ENCODE data around the gene DEPDC5. TPM values are rescaled to one million over a fixed set of nuclear protein-coding genes. Genes with fewer than 3 reads are reported as not detected.

Gene DEPDC5
- total and polyA plus RNA-seq, 2 donors (not counting 1 experiment from before 2014, with no cell fraction given) = 35.5 to 124 TPM

GRCh38 chr22:31923136-31923535 is 169.3 kb downstream of the DEPDC5 start:
- Histone ChIP-seq H3K9me3 (ENCODE audit: control extremely low read depth in 1 of 3, control insufficient read depth in 2 of 3, insufficient read depth in 1 of 3, low read length in 2 of 3) (no peaks in the 10 kb centered on the region), H3K9ac (ENCODE audit: low read length) (no peak overlapping the region), H3K4me2 (replicated peaks; ENCODE audit: low read depth, low read length, poor library complexity, severe bottlenecking) (no peak overlapping the region), H3K79me2 (ENCODE audit: control insufficient read depth, insufficient read depth, low read length) (no peaks in the 10 kb centered on the region), H4K20me1 (ENCODE audit: control insufficient read depth, insufficient read depth, low read length, poor library complexity, severe bottlenecking) (no peaks in the 10 kb centered on the region), H3K36me3 (replicated peaks in 1 of 2; ENCODE audit: control extremely low read depth in 1 of 2, control insufficient read depth in 1 of 2, extremely low read depth in 1 of 2, insufficient read depth in 2 of 2, low read length in 1 of 2) (no peaks in the 10 kb centered on the region), H3K27ac (ENCODE audit: low read length in 2 of 2) (no peak overlapping the region), H3K4me3 (ENCODE audit: control extremely low read depth in 1 of 5, extremely low read depth in 1 of 5, insufficient read depth in 1 of 5, low read depth in 2 of 5, low read length in 4 of 5) (no peak overlapping the region), H2AFZ (ENCODE audit: insufficient read depth, low read depth, low read length, poor library complexity, severe bottlenecking) (no peak overlapping the region), H3K27me3 (replicated peaks in 1 of 4; ENCODE audit: control extremely low read depth in 1 of 4, control insufficient read depth in 3 of 4, insufficient read depth in 4 of 4, low read length in 3 of 4) (peaks cover 0 to 3% (median 0%) of the 10 kb centered on the region in 4 experiments), H3K4me1 (ENCODE audit: control insufficient read depth in 2 of 2, insufficient read depth in 2 of 2, low read length in 2 of 2) (peaks cover 11 to 18% of the 10 kb centered on the region in 2 donors)
- DNase-seq (no peak), ATAC-seq (ENCODE audit: low read depth) (no peak)
- ChIA-PET POLR2A (no interaction called here), CTCF (interaction anchor here (0.6 kb wide), 1 partner anchor 351 kb away, joined by 3 read pairs; no protein-coding TSS in a partner anchor)
- Mint-ChIP-seq H3K27ac (no peak overlapping the region), H3K9me3 (ENCODE audit: insufficient read depth) (no peaks in the 10 kb centered on the region), H3K4me3 (no peak overlapping the region), H3K27me3 (peaks cover 14% of the 10 kb centered on the region), H3K4me1 (peaks cover 20% of the 10 kb centered on the region)
- intact Hi-C loops (cut with micrococcal nuclease) = no loop called here
- 0% methylated on average over 3 of the region's 5 CpGs for WGBS (ENCODE audit: insufficient coverage)
- no peak for TF ChIP-seq EZH2 (IDR thresholded peaks at IDR 0.05; ENCODE audit: borderline replicate concordance, insufficient read depth, low read depth, low read length, poor library complexity, severe bottlenecking)

GRCh38 chr22:31923747-31924146 is 169.9 kb downstream of the DEPDC5 start:
- WGBS (ENCODE audit: insufficient coverage) = no CpG with 5 or more reads among the region's 2 CpGs
- H3K9ac ChIP-seq (ENCODE audit: low read length) = no peak overlapping the region
- Mint-ChIP-seq H3K4me3 (no peak overlapping the region), H3K4me1 (peaks cover 18% of the 10 kb centered on the region), H3K27ac (no peak overlapping the region), H3K27me3 (peaks cover 15% of the 10 kb centered on the region), H3K9me3 (ENCODE audit: insufficient read depth) (no peaks in the 10 kb centered on the region)
- TF ChIP-seq CTCF (IDR thresholded peaks at IDR 0.05) = no peak
- no peak for TF ChIP-seq EZH2 (IDR thresholded peaks at IDR 0.05; ENCODE audit: borderline replicate concordance, insufficient read depth, low read depth, low read length, poor library complexity, severe bottlenecking)
- H3K4me3 ChIP-seq (ENCODE audit: control extremely low read depth in 1 of 5, extremely low read depth in 1 of 5, insufficient read depth in 1 of 5, low read depth in 2 of 5, low read length in 4 of 5) = no peak overlapping the region
- intact Hi-C loops (cut with micrococcal nuclease) = no loop called here
- H2AFZ ChIP-seq (ENCODE audit: insufficient read depth, low read depth, low read length, poor library complexity, severe bottlenecking) = no peak overlapping the region
- no peak overlapping the region for H3K27ac ChIP-seq (ENCODE audit: low read length in 2 of 2)
- H3K79me2 ChIP-seq (ENCODE audit: control insufficient read depth, insufficient read depth, low read length) = no peaks in the 10 kb centered on the region
- H3K27me3 ChIP-seq (replicated peaks in 1 of 4; ENCODE audit: control extremely low read depth in 1 of 4, control insufficient read depth in 3 of 4, insufficient read depth in 4 of 4, low read length in 3 of 4) = peaks cover 0 to 3% (median 0%) of the 10 kb centered on the region in 4 experiments
- H3K9me3 ChIP-seq (ENCODE audit: control extremely low read depth in 1 of 3, control insufficient read depth in 2 of 3, insufficient read depth in 1 of 3, low read length in 2 of 3) = no peaks in the 10 kb centered on the region
- DNase-seq (no peak), ATAC-seq (ENCODE audit: low read depth) (no peak)
- POLR2A ChIA-PET = no interaction called here
- CTCF ChIA-PET = no interaction called here
- H4K20me1 ChIP-seq (ENCODE audit: control insufficient read depth, insufficient read depth, low read length, poor library complexity, severe bottlenecking) = no peaks in the 10 kb centered on the region
- peaks cover 11 to 18% of the 10 kb centered on the region in 2 donors for H3K4me1 ChIP-seq (ENCODE audit: control insufficient read depth in 2 of 2, insufficient read depth in 2 of 2, low read length in 2 of 2)
- no peak overlapping the region for H3K4me2 ChIP-seq (replicated peaks; ENCODE audit: low read depth, low read length, poor library complexity, severe bottlenecking)
- no peaks in the 10 kb centered on the region for H3K36me3 ChIP-seq (replicated peaks in 1 of 2; ENCODE audit: control extremely low read depth in 1 of 2, control insufficient read depth in 1 of 2, extremely low read depth in 1 of 2, insufficient read depth in 2 of 2, low read length in 1 of 2)

All from B cell (primary cell).